Naive thymus-derived CD8-positive, alpha-beta T cell (primary cell): ENCODE data around the gene HOXC13. TPM values are rescaled to one million over a fixed set of nuclear protein-coding genes. Genes with fewer than 3 reads are reported as not detected.

Source experiments
- ATAC-seq, 2 donors: fragments of 150-1000 bp; cut with Tn5 transposase in 1 of 2; sonication (Bioruptor Pico), chemical (Tn5 transposase) in 1 of 2; 1 replicate in 1 of 2; 2 replicates in 1 of 2; pipeline ENCODE4 v1.10.0; 2021; ENCODE audit warnings: mild to moderate bottlenecking in 2 of 2, moderate library complexity in 2 of 2
- POLR2A ChIA-PET: fragments of 350-600 bp; sonication (Branson Sonifier 250); formaldehyde crosslinking; loops from one replicate; lab custom pipeline; 2021; ENCODE audit warnings: antibody characterized with exemption; lab: Charles Lee
- DNase-seq, 10 donors: peaks; one replicate each; pipeline versions ENCODE4 v3.0.0 to v3.0.0-alpha.2; 2020 to 2022
- H3K27ac Mint-ChIP-seq, 10 donors: one replicate each; pipeline ENCODE4 v1.8.0; 2020 to 2022; ENCODE audit warnings: mild to moderate bottlenecking in 10 of 10, mixed read lengths in 10 of 10, moderate library complexity in 4 of 10, inconsistent platforms in 1 of 10
- H3K27me3 Mint-ChIP-seq, 5 donors: one replicate each; pipeline ENCODE4 v1.8.0; 2021 to 2022; ENCODE audit warnings: mixed read lengths in 5 of 5
- H3K36me3 Mint-ChIP-seq, 3 donors: one replicate each; pipeline ENCODE4 v1.8.0; 2020 to 2022; ENCODE audit warnings: mixed read lengths in 3 of 3, mild to moderate bottlenecking in 2 of 3, inconsistent platforms in 1 of 3
- H3K4me1 Mint-ChIP-seq, 4 donors: one replicate each; pipeline ENCODE4 v1.8.0; 2021 to 2022; ENCODE audit warnings: mixed read lengths in 4 of 4
- H3K4me3 Mint-ChIP-seq, 10 donors: one replicate each; pipeline ENCODE4 v1.8.0; 2020 to 2022; ENCODE audit warnings: mild to moderate bottlenecking in 10 of 10, mixed read lengths in 10 of 10, moderate library complexity in 6 of 10, inconsistent platforms in 1 of 10
- H3K9me3 Mint-ChIP-seq, 9 donors: one replicate each; pipeline ENCODE4 v1.8.0; 2020 to 2022; ENCODE audit warnings: mixed read lengths in 9 of 9, mild to moderate bottlenecking in 3 of 9, inconsistent platforms in 1 of 9, moderate library complexity in 1 of 9
- polyA plus RNA-seq, 3 donors: library from polyadenylated mRNA; unstranded; fragments of 300-500 nt; fragmentation: Illumina TruSeq; gene quantifications; one replicate each; pipeline ENCODE4 v1.2.3, GENCODE V29; 2021
- total RNA-seq, 8 experiments: library from RNA in 2 of 8; stranded (reverse) in 2 of 8; gene quantifications; one replicate each; pipeline ENCODE4 v1.2.3 and lab custom pipeline; 2021 to 2026

The HOXC13 gene
- total and polyA plus RNA-seq, 5 experiments from 2014 or later, result not detected

DNA sequence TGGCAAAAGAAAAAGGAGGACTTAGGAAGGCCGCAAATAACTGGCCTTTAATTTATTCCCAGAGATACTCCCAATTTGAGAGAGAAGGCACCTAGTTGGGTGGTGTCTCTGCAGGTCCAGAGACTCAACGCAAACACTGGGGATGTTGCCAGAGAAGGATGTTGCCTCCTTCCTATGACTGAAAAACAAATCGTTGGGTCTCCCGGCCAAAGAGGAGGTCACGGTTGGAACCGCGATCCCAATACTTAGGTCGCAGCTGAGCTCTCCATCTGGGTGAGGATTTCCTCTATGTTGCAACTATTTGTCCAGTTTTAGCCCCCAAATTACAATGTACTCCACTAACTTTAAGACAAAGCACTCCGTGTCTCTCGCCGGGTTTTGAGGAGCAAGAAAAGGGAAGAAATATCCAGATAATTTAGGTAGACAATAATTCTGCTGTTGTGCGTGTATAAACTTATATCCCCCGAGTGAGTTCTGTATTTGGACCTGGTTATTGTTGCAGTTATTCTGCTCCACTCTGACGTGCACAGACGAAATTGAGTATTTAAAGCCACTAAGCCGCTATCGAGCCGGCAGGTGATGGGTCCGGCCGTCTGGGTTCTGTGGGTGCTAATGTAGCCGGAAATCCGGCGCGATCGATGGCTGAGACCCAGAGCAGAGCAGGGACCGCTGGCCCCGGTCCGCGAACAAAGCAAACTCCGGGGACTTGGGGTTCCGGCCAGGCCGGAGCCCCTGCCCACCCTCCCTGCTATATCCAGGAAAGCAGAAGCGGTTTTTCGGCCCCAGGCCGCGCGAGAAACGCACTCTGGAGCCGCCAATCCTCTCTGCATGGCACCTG is 21.8 kb downstream of the HOXC13 start:
- Mint-ChIP-seq H3K27me3 (peaks cover 59 to 94% (median 77%) of the 10 kb centered on the region in 5 donors), H3K4me3 (peak overlapping the region in 3 of 10 donors; percentile 0 to 24 (median 2)), H3K9me3 (peaks cover 0 to 3% (median 0%) of the 10 kb centered on the region in 9 donors), H3K36me3 (peaks cover 3 to 11% (median 11%) of the 10 kb centered on the region in 3 donors), H3K27ac (peak overlapping the region in 1 of 10 donors; percentile 86), H3K4me1 (peaks cover 22 to 50% (median 40%) of the 10 kb centered on the region in 4 donors)
- no peak for ATAC-seq
- no peak for DNase-seq
- POLR2A ChIA-PET, result no interaction called here

DNA sequence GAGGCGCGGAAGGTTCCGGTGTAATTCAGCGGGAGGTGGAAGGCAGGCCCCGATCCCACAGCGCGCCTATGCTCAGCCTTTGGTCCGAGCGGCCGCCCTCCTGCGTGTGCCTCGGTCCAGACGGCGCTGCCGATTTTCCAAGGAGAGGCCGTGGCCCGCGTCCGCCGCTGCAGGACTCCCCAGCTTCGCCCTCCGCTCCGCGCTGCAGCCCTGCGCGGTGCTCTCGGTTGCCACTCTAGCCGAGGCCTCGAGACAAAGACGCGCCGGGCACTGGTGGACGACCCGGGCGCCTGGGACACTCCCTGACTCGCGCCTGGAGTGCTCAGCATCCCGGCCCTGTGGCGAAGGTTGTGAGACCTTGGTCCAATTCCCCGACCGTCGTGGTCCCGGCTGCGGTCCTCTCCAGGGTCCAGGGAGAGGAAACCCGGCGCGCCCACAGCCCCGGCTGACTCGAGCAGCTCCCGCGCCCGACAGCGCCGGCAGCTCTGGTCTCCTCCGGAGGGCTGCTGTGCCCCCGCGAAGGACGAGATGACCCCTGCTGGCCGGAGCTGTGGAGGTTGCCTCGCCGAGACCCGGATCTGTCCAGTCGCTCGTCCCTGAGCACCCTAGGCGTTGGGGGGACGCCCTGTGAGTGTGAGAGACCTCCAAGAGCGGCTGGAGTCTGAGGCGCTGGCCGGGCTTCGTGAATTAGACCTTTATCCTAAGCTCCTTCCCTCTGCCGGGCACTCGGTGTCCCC is 22.6 kb downstream of the HOXC13 start:
- POLR2A ChIA-PET, result no interaction called here
- no peak for ATAC-seq
- peaks cover 57 to 94% (median 77%) of the 10 kb centered on the region in 5 donors for H3K27me3 Mint-ChIP-seq
- DNase-seq, result no peak
- H3K27ac Mint-ChIP-seq, result no peak overlapping the region
- peaks cover 24 to 50% (median 42%) of the 10 kb centered on the region in 4 donors for H3K4me1 Mint-ChIP-seq
- H3K4me3 Mint-ChIP-seq, result no peak overlapping the region
- peaks cover 3 to 15% (median 11%) of the 10 kb centered on the region in 3 donors for H3K36me3 Mint-ChIP-seq
- peaks cover 0 to 5% (median 0%) of the 10 kb centered on the region in 9 donors for H3K9me3 Mint-ChIP-seq

DNA sequence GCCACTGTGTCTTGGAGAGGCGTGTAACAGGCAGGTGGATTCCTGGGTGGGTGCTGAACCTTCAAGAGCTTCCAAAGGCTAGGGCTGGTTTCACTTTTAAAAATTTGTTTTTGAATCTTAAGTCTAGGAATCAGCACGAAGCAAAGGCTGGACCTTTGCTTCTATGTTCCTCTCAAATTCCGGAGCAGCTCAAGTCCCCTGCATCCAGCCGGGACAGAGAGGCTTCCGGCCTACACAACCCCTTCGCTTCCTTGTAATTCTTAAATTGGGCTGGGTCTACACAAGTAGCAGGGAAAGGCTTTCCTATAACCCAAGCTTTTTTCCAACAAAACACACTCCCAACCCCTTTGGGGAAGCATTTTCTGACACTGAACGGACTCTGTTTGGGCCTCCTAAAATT is 24.4 kb downstream of the HOXC13 start:
- ATAC-seq, result no peak
- Mint-ChIP-seq H3K27me3 (peaks cover 66 to 94% (median 82%) of the 10 kb centered on the region in 5 donors), H3K36me3 (peaks cover 3 to 18% (median 11%) of the 10 kb centered on the region in 3 donors), H3K9me3 (peaks cover 0 to 5% (median 0%) of the 10 kb centered on the region in 9 donors), H3K27ac (peak overlapping the region in 2 of 10 donors; percentile 23 to 25), H3K4me1 (peaks cover 23 to 45% (median 40%) of the 10 kb centered on the region in 4 donors), H3K4me3 (no peak overlapping the region)
- POLR2A ChIA-PET, result no interaction called here
- DNase-seq, result no peak

DNA sequence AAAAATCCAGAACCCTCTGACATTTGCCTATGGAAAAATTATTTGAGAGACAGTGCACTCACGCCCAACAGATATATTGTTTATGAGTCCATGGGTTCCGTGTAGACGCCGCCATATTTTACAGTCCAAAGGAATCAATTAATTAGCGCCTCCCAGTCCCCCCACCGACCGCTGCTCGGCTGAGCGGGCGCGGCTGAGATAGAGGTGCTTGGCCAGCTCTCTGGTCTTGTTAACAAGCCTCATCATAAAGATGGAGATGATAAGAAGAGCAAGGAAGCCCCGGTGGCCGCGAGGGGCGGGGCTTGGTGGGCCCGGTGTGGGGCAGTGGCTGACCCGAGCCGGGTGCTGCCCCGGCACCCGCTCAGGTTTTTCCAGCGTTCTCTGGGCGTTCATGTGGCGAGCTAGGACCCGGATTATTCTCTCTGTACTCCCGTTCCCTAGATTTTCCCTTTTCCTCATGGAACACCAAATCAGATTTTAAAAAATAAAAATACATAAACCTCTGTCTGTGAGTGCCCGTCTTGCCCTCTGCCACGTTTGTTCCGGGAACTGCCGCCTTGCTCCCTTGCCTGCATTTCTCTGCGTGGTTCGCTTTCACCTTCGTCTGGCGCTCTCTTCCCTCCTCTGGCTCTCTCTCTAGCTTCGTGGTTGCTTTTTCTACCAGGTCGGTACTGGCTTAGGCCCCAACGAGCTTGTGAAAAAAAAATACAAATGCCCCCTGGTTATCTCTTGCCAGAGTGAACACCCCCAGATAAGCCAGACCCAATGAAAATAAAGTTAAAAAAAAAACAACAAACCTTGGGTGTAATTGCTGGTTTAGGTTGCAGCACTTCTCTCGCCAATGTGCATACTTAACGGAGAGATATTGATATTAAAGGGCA is 25.0 kb downstream of the HOXC13 start:
- peak overlapping the region in 6 of 10 donors; percentile 1 to 66 (median 24) for H3K4me3 Mint-ChIP-seq
- H3K27ac Mint-ChIP-seq, result peak overlapping the region in 2 of 10 donors; percentile 23 to 29
- POLR2A ChIA-PET, result interaction anchor here (0.8 kb wide), 1 partner anchor 13 kb away, joined by 3 read pairs; no protein-coding TSS in a partner anchor

DNA sequence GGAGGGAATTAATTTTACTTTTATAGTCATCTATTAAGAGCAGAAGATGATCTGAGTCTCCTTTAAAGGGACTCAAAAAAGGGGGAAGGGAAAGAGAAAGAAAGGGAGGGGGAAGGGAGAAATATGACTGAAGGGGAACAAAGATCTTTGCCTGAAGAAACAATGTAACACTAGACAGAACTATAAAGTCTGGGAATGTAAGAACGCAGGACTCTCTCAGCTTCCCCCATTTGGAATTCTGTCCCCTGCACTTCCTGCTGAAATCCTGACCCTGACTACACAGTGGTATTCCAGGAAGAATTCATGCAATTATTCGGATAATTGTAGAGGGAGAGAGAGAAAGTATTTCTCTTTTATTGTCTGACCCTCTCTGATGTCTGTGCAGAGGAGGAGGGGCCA is 25.7 kb downstream of the HOXC13 start:
- Mint-ChIP-seq H3K4me1 (peaks cover 21 to 45% (median 40%) of the 10 kb centered on the region in 4 donors), H3K27me3 (peaks cover 70 to 94% (median 83%) of the 10 kb centered on the region in 5 donors), H3K36me3 (peaks cover 3 to 18% (median 11%) of the 10 kb centered on the region in 3 donors), H3K27ac (peak overlapping the region in 1 of 10 donors; percentile 23), H3K4me3 (peak overlapping the region in 7 of 10 donors; percentile 2 to 67 (median 46)), H3K9me3 (peaks cover 0 to 5% (median 0%) of the 10 kb centered on the region in 9 donors)
- POLR2A ChIA-PET, result interaction anchor here (0.8 kb wide), 1 partner anchor 12 kb away, joined by 3 read pairs; no protein-coding TSS in a partner anchor
- ATAC-seq (no peak), DNase-seq (no peak)

More for the DNA sequence above, 25.0 kb downstream of the HOXC13 start:
- Mint-ChIP-seq H3K27me3 (peaks cover 66 to 94% (median 82%) of the 10 kb centered on the region in 5 donors), H3K4me1 (peaks cover 21 to 45% (median 40%) of the 10 kb centered on the region in 4 donors), H3K36me3 (peaks cover 3 to 18% (median 11%) of the 10 kb centered on the region in 3 donors), H3K9me3 (peaks cover 0 to 5% (median 0%) of the 10 kb centered on the region in 9 donors)
- ATAC-seq, result no peak
- DNase-seq, result no peak

DNA sequence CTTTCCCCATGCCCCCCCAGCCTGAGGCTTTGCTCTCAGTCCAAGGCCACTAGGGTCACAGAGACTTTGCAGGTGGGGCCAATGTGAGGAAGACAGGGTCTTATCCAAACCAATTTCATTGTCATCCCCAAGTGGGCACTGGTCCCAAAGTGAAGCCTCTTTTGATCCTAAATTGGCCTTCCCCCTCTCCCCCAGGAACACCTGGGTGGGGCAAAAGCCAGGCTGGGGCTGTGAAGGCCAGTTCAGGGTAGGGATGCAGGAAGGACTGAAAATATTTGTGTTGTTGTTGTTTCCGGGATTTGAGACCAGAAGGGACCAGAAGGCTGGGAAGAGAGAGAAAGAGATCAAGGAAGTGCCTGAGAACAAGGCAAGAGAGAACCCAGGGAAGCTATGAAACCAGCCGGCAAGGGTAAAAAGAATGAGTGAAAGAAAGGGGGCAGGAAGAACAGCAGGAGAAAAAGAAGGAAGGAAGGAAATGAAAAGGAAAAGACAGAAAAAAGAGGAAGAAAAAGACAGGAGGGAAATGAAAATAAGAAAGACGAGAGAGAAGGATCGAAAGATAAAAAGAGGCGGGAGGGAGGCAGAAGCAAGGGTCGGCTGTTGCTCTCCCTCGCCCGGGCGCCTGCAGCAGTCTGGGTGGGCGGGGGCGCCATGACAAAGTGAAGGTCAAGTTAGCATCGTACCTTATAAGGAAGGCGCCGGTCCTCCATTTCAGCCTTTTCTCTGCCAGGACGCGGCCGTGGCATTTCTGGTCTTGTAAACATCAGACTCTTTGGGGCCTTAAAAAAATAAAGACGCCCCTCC is 26.9 kb downstream of the HOXC13 start:
- Mint-ChIP-seq H3K9me3 (peaks cover 0 to 5% (median 0%) of the 10 kb centered on the region in 9 donors), H3K27me3 (peaks cover 63 to 94% (median 84%) of the 10 kb centered on the region in 5 donors), H3K36me3 (peaks cover 0 to 15% (median 7%) of the 10 kb centered on the region in 3 donors), H3K4me3 (peak overlapping the region; percentile 2 to 77 (median 56)), H3K27ac (peak overlapping the region in 2 of 10 donors; percentile 20 to 85), H3K4me1 (peaks cover 21 to 38% (median 35%) of the 10 kb centered on the region in 4 donors)
- DNase-seq, result no peak
- no peak for ATAC-seq
- POLR2A ChIA-PET, result interaction anchor here (0.6 kb wide), 1 partner anchor 10 kb away, joined by 4 read pairs; no protein-coding TSS in a partner anchor

DNA sequence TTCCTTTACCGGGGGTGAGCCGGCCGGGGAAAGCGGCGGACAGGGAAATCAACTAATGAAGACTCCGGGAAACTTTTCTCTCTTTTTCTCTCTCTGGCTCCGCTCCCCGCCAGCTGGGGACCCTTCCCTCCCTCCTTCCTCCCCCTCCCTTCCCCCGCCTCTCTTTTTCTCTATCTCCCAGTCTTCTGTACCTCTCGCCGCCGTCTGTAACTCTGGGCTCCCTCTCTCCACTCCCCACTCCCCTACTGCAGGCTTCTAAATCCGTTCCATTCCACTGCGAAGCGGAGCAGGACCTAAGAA is 27.4 kb downstream of the HOXC13 start:
- peaks cover 21 to 38% (median 34%) of the 10 kb centered on the region in 4 donors for H3K4me1 Mint-ChIP-seq
- ATAC-seq (no peak), DNase-seq (no peak)
- H3K27ac Mint-ChIP-seq, result no peak overlapping the region
- peaks cover 63 to 95% (median 88%) of the 10 kb centered on the region in 5 donors for H3K27me3 Mint-ChIP-seq
- peaks cover 0 to 13% (median 7%) of the 10 kb centered on the region in 3 donors for H3K36me3 Mint-ChIP-seq
- POLR2A ChIA-PET, result interaction anchor here (0.7 kb wide), 1 partner anchor 22 kb away, joined by 5 read pairs; no protein-coding TSS in a partner anchor
- H3K9me3 Mint-ChIP-seq, result peaks cover 0 to 5% (median 0%) of the 10 kb centered on the region in 9 donors
- peak overlapping the region in 9 of 10 donors; percentile 54 to 85 (median 74) for H3K4me3 Mint-ChIP-seq

DNA sequence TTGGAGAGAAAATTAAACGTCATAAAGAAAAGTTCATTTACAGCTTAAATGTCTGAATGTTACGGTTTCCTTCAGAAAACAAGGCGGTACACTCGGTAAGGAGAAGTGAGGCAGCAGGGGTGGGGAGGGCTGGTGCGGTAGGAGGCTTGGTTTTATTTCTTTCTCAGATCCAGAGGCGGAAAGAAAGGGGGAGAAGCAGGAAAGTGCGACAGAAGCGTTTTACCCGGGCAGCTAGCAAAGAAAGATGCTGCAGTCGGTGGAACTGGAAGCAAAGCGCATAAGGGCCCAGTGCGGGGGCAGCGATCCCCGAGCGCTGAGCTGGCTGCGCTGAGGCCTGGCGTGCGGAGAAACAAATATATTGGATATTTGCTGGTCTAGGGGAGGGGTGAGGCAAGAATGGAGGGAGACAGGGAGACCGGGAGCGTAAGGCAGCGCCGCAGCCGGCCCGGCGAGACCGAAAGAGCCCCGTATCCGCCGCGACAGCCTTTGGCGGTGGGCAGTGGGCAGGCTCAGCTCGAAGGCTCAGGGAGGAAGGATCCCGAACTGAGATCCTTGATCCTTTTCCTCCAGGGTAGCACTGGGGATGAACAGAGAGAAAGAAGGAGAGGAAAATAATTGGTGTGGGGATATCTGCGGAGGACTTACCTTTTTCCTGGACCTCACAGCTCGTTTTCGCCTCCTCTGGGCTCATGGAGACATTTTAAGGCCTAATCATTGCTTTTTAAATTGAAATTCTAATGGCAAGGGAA is 27.9 kb downstream of the HOXC13 start:
- ATAC-seq, result peak; percentile 12 to 22
- H3K36me3 Mint-ChIP-seq, result peaks cover 0 to 13% (median 7%) of the 10 kb centered on the region in 3 donors
- peaks cover 0 to 5% (median 0%) of the 10 kb centered on the region in 9 donors for H3K9me3 Mint-ChIP-seq
- peaks cover 68 to 99% (median 93%) of the 10 kb centered on the region in 5 donors for H3K27me3 Mint-ChIP-seq
- peak overlapping the region; percentile 54 to 85 (median 73) for H3K4me3 Mint-ChIP-seq
- peak overlapping the region in 1 of 10 donors; percentile 82 for H3K27ac Mint-ChIP-seq
- POLR2A ChIA-PET, result interaction anchor here (0.7 kb wide), 1 partner anchor 22 kb away, joined by 5 read pairs; no protein-coding TSS in a partner anchor
- H3K4me1 Mint-ChIP-seq, result peaks cover 21 to 38% (median 34%) of the 10 kb centered on the region in 4 donors
- no peak for DNase-seq

DNA sequence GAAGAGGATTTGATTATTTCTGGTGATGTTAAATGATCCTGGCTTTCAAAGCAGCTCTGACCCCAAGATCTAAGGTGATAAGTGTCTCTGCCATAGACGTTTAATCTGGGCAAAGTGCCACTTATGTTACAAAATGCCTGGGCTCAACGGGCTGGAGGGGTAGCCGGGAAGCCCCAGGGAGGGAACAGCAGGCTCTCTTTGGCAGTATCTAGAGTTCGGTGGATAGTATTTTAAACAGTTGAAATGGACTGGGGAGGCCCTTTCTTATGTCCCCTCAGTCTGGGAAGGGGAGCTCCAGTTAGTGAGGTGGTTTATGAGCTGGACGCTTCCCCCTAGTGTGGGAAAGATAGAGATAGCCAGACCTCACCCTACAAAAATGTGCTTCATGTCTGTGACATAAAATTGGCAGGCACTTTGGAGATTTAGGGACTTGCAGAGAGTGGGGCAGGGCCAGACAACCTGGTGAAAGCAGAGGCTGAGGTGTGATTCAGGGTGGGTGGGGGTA is 28.8 kb downstream of the HOXC13 start:
- peaks cover 2 to 13% (median 7%) of the 10 kb centered on the region in 3 donors for H3K36me3 Mint-ChIP-seq
- ATAC-seq (no peak), DNase-seq (no peak)
- H3K27me3 Mint-ChIP-seq, result peaks cover 67 to 100% (median 93%) of the 10 kb centered on the region in 5 donors
- peaks cover 0 to 7% (median 2%) of the 10 kb centered on the region in 9 donors for H3K9me3 Mint-ChIP-seq
- peak overlapping the region in 1 of 10 donors; percentile 49 for H3K27ac Mint-ChIP-seq
- POLR2A ChIA-PET, result no interaction called here
- peak overlapping the region in 2 of 10 donors; percentile 49 to 56 for H3K4me3 Mint-ChIP-seq
- H3K4me1 Mint-ChIP-seq, result peaks cover 21 to 38% (median 34%) of the 10 kb centered on the region in 4 donors
